GM10248 (cell line): ENCODE results near the gene ZNF506.
A peak's percentile ranks its signal among the peaks of the same experiment; 100 is the strongest.
"Not testable (repeated sequence)": the region's sequence is repeated elsewhere in the genome, so short reads cannot be mapped to it uniquely, and the experiment has no call there.

Experiments
- CTCF ChIA-PET: fragments of 300-600 bp; sonication (Branson Sonifier 250); formaldehyde crosslinking; extraction: SDS; loops from one replicate; lab custom pipeline; 2021; ENCODE audit warnings: antibody characterized with exemption; lab: Yijun Ruan, JAX
- POLR2A ChIA-PET: fragments of 350-650 bp; sonication (Branson Sonifier 250); formaldehyde crosslinking; extraction: SDS; loops from one replicate; lab custom pipeline; 2020; ENCODE audit warnings: antibody characterized with exemption; lab: Yijun Ruan, JAX
- DNase-seq: peaks from one replicate; pipeline ENCODE4 v3.0.0; 2012; ENCODE audit errors: extremely low spot score
- TF ChIP-seq, protein P1 (sequence below): IDR thresholded peaks from 2 replicates; pipeline ENCODE4 v1.5.1; 2012; ENCODE audit warnings: mild to moderate bottlenecking, low read depth; ENCODE audit errors: extremely low read depth, missing control alignments, control extremely low read depth

Gene ZNF506

DNA sequence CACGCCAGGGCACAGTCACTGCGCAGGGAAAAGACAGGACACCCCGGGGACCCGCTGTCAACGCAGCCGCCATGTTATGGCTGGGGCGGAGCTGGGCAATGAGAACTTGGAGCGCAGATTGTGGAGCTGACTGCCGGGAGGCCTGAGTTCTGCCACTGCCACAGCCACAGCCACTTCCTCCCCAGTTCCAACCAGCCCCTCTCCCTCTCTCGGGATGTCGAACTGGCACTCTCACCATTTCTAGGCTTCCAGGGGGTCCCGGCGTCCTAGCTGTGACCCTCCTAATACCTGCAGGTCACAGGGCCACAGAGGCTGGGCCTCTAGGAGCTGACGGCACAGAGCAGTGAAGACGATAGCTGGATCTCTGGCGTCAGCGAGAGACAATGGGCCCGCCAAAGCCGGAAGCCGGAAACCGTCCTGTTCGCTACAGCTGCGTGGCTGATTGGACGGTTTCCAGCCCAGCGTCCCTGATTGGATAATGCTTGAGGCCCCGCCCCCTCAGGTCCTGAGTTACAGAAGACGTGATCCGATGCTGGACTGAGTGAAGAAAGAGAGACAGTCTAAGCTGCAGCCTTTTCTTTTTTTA is at the start of gene ZNF506:
Gene ZNF506 (minus strand): TSS at position 385 of the 586 bp plus-strand sequence. CDS start 147 bp downstream, at position 238.
- DNase-seq = peak; percentile 88
- ChIA-PET POLR2A (interaction anchor here (0.6 to 1.8 kb wide), 6 partner anchors 34 to 230 kb away, joined by 3 to 7 read pairs (median 6); partner anchors contain the start of genes ATP13A1 and ZNF14), CTCF (interaction anchor here (1.2 to 2.1 kb wide), 2 partner anchors 12 to 42 kb away, joined by 3 to 8 read pairs; no protein-coding TSS in a partner anchor)
- TF ChIP-seq, protein P1, sequence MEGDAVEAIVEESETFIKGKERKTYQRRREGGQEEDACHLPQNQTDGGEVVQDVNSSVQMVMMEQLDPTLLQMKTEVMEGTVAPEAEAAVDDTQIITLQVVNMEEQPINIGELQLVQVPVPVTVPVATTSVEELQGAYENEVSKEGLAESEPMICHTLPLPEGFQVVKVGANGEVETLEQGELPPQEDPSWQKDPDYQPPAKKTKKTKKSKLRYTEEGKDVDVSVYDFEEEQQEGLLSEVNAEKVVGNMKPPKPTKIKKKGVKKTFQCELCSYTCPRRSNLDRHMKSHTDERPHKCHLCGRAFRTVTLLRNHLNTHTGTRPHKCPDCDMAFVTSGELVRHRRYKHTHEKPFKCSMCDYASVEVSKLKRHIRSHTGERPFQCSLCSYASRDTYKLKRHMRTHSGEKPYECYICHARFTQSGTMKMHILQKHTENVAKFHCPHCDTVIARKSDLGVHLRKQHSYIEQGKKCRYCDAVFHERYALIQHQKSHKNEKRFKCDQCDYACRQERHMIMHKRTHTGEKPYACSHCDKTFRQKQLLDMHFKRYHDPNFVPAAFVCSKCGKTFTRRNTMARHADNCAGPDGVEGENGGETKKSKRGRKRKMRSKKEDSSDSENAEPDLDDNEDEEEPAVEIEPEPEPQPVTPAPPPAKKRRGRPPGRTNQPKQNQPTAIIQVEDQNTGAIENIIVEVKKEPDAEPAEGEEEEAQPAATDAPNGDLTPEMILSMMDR = no peak

DNA sequence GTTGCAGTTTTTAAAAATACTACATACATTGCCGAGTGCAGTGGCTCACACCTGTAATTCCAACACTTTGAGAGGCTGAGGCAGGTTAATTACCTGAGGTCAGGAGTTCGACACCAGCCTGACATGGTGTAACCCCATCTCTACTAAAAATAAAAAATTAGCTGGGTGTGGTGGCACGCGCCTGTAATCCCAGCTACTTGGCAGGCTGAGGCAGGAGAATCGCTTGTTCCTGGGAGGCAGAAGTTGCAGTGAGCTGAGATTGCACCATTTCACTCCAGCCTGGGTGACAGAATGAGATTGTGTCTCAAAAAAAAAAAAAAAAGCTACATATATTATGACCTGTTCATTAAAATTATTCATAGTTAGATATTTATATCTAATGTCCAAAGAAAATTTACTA is 48.5 kb upstream of the ZNF506 start:
- POLR2A ChIA-PET, DNase-seq: not testable (repeated sequence)
- CTCF ChIA-PET = interaction anchor here (0.6 to 2.5 kb wide), 3 partner anchors 9 to 108 kb away, joined by 3 to 7 read pairs (median 3); no protein-coding TSS in a partner anchor

DNA sequence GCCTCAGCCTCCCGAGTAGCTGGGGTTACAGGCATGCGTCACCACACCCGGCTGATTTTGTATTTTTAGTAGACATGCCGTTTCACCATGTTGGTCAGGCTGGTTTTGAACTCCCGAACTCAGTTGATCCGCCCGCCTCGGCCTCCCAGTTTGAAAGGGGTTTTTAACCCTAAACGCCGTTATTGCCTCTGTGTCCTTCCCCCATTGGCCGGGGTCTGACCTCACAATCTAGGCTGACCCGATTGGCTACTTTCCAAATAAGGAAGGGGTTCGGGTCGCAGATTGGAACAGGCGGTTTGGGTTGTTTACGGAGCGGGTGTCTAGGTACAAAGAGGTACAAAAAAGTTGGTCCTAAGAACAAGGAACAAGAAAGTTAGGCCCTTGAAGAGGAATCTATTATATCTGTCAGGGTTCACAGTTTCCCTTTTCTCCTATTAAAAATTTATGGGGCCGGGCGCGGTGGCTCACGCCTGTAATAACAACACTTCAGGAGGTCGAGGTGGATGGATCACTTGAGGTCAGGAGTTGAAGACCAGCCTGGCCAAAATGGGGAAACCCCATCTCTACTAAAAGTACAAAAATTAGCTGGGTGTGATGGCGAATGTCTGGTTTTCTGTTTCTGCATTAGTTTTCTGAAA is 45.2 kb upstream of the ZNF506 start:
- ChIA-PET CTCF (interaction anchor here (1.4 kb wide), 1 partner anchor 13 kb away, joined by 3 read pairs; no protein-coding TSS in a partner anchor), POLR2A (interaction anchor here (0.6 to 1.3 kb wide), 5 partner anchors 34 to 1441 kb away, joined by 3 to 9 read pairs (median 4); partner anchors contain the start of genes ZNF737 and ZNF93)
- DNase-seq = peak; percentile 58

GRCh38 chr19:19865750-19866610 is 44.4 kb upstream of the ZNF506 start, which contains the start of gene ZNF253:
TSS of gene ZNF253 (plus strand) at chr19:19865882. CDS start at chr19:19865997, 115 bp downstream.
- ChIA-PET CTCF (interaction anchor here (1.4 kb wide), 1 partner anchor 12 kb away, joined by 3 read pairs; no protein-coding TSS in a partner anchor), POLR2A (interaction anchor here (0.5 to 1.4 kb wide), 13 partner anchors 11 to 1442 kb away, joined by 3 to 9 read pairs (median 3); partner anchors contain the start of genes ATP13A1, SLC25A42, ZNF737 and ZNF93)
- DNase-seq = peak; percentile 92
- TF ChIP-seq, protein P1 = no peak

More for the DNA sequence above, 45.2 kb upstream of the ZNF506 start:
- TF ChIP-seq, protein P1 = no peak

GRCh38 chr19:19860756-19861390 is 39.3 kb upstream of the ZNF506 start:
- CTCF ChIA-PET = interaction anchor here (0.7 to 2.1 kb wide), 2 partner anchors 11 to 85 kb away, joined by 3 to 7 read pairs; no protein-coding TSS in a partner anchor
- TF ChIP-seq, protein P1 = no peak
- DNase-seq = peak; percentile 8
- POLR2A ChIA-PET = no interaction called here

GRCh38 chr19:19858751-19859150 is 37.2 kb upstream of the ZNF506 start:
- ChIA-PET CTCF (no interaction called here), POLR2A (no interaction called here)
- no peak for DNase-seq
- TF ChIP-seq, protein P1 = no peak

DNA sequence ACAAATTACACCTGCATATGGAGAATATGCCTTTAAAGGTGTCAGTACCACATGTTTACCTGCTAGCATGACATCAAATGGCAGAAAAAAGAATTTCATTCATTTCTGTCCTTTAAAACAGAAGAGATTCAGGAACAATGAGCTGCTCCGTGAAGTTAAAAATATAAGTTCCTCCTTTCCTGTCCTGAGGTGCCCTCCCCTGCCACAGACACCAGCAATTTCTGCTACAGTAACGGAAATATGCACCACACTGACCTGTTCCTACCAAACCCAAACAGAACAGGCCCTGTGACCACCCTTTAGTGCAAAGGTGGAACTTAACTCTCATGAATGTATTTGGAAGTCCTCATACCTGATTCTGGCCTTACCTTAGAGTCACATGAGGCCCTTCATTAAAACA is 30.2 kb upstream of the ZNF506 start:
- CTCF ChIA-PET, DNase-seq: not testable (repeated sequence)
- POLR2A ChIA-PET = interaction anchor here (1.2 kb wide), 1 partner anchor 14 kb away, joined by 3 read pairs; the partner anchor contains the start of gene ZNF253
